ENCODE results near the gene SLC25A11. TPM values are rescaled to one million over a fixed set of nuclear protein-coding genes. Genes with fewer than 3 reads are reported as not detected.

SLC25A11 gene
- total RNA-seq, 1 donor from 2014 or later = 72.2 TPM

DNA sequence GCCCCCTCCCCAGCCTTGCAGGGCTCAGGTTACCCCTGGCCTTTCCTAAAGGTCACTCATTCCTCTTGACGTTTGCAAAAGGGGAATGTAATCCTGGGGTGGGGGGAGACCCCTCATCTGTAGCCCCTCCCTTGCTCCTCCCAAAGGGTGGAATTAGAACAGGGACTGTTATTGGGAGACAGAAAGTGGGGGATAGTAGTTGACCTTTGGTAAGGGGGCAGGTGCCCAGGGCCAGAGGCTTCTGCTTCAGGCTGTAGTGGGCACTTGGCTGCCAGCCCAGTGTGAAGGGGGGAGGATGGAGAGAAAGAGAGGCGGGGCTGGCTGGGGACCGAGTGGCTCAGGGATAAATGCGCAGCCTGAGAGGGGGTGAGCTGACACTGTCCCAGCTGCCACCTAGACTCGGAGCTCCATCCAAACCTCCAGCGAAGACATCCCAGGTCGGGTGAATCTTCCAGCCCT is 10.9 kb upstream of the SLC25A11 start, which contains the start of gene ENO3:
TSS of gene ENO3 (plus strand) at position 374 of the 459 bp plus-strand sequence. CDS start 711 bp downstream, outside the sequence.
- peaks cover 17% of the 10 kb centered on the region for H3K9me3 Mint-ChIP-seq (ENCODE audit: unreplicated experiment)
- H3K4me3 Mint-ChIP-seq (ENCODE audit: unreplicated experiment) = peak within 1 kb of the TSS; percentile 88
- peak within 1 kb of the TSS; percentile 94 for H3K27ac Mint-ChIP-seq (ENCODE audit: unreplicated experiment)
- peak; percentile 63 for DNase-seq
- peaks cover 5% of the 10 kb centered on the region for H3K36me3 Mint-ChIP-seq (ENCODE audit: unreplicated experiment)
- H3K4me1 Mint-ChIP-seq (ENCODE audit: low read depth, unreplicated experiment) = peaks cover 26% of the 10 kb centered on the region
- peaks cover 7% of the 10 kb centered on the region for H3K27me3 Mint-ChIP-seq (ENCODE audit: unreplicated experiment)
- no peak for TF ChIP-seq CTCF (IDR thresholded peaks at IDR 0.05; ENCODE audit: partially characterized antibody, unreplicated experiment)

- peaks cover 5% of the 10 kb centered on the region for H3K36me3 Mint-ChIP-seq (ENCODE audit: unreplicated experiment)
- DNase-seq = peak; percentile 45
- no peak for TF ChIP-seq CTCF (IDR thresholded peaks at IDR 0.05; ENCODE audit: partially characterized antibody, unreplicated experiment)
- peak overlapping the region; percentile 94 for H3K27ac Mint-ChIP-seq (ENCODE audit: unreplicated experiment)
- H3K4me1 Mint-ChIP-seq (ENCODE audit: low read depth, unreplicated experiment) = peaks cover 31% of the 10 kb centered on the region
- H3K27me3 Mint-ChIP-seq (ENCODE audit: unreplicated experiment) = peaks cover 7% of the 10 kb centered on the region
- peaks cover 17% of the 10 kb centered on the region for H3K9me3 Mint-ChIP-seq (ENCODE audit: unreplicated experiment)
- H3K4me3 Mint-ChIP-seq (ENCODE audit: unreplicated experiment) = peak overlapping the region; percentile 88
These were observed 10.4 kb upstream of the SLC25A11 start for GRCh38 chr17:4950075-4950745.

GRCh38 chr17:4949321-4950074 is 9.7 kb upstream of the SLC25A11 start:
- H3K36me3 Mint-ChIP-seq (ENCODE audit: unreplicated experiment) = peaks cover 5% of the 10 kb centered on the region

GRCh38 chr17:4948931-4949320 is 9.1 kb upstream of the SLC25A11 start:
- H3K4me1 Mint-ChIP-seq (ENCODE audit: low read depth, unreplicated experiment) = peaks cover 31% of the 10 kb centered on the region
- peak overlapping the region; percentile 98 for H3K27ac Mint-ChIP-seq (ENCODE audit: unreplicated experiment)
- no peak for TF ChIP-seq CTCF (IDR thresholded peaks at IDR 0.05; ENCODE audit: partially characterized antibody, unreplicated experiment)
- peak overlapping the region; percentile 100 for H3K4me3 Mint-ChIP-seq (ENCODE audit: unreplicated experiment)
- H3K36me3 Mint-ChIP-seq (ENCODE audit: unreplicated experiment) = peaks cover 5% of the 10 kb centered on the region
- H3K27me3 Mint-ChIP-seq (ENCODE audit: unreplicated experiment) = peaks cover 6% of the 10 kb centered on the region
- peaks cover 12% of the 10 kb centered on the region for H3K9me3 Mint-ChIP-seq (ENCODE audit: unreplicated experiment)
- peak; percentile 78 for DNase-seq

More at GRCh38 chr17:4949321-4950074, 9.7 kb upstream of the SLC25A11 start:
- peak overlapping the region; percentile 38 for H3K27ac Mint-ChIP-seq (ENCODE audit: unreplicated experiment)
- no peak for TF ChIP-seq CTCF (IDR thresholded peaks at IDR 0.05; ENCODE audit: partially characterized antibody, unreplicated experiment)
- peaks cover 32% of the 10 kb centered on the region for H3K4me1 Mint-ChIP-seq (ENCODE audit: low read depth, unreplicated experiment)
- DNase-seq = peak; percentile 74
- peaks cover 7% of the 10 kb centered on the region for H3K27me3 Mint-ChIP-seq (ENCODE audit: unreplicated experiment)
- H3K4me3 Mint-ChIP-seq (ENCODE audit: unreplicated experiment) = peak overlapping the region; percentile 79
- peaks cover 17% of the 10 kb centered on the region for H3K9me3 Mint-ChIP-seq (ENCODE audit: unreplicated experiment)
